Adipose tissue (tissue), 3 donors: Measurements from ENCODE around the gene WIPF1. TPM values are rescaled to one million over a fixed set of nuclear protein-coding genes. Genes with fewer than 3 reads are reported as not detected.

Experiments
- H3K27ac ChIP-seq: one replicate; pipeline ENCODE4 v1.5.1; 2013; ENCODE audit warnings: low read depth, low read length
- WGBS, 3 donors: extraction: QIAGEN DNeasy Blood & Tissue Kit; methylation state at CpG; one replicate each; pipeline ENCODE4 v1.1.7; 2013; 5-methylcytosine and 5-hydroxymethylcytosine counted together
- polyA plus RNA-seq, 3 donors: library from polyadenylated mRNA; stranded (reverse); fragments of 200-250 nt; gene quantifications; one replicate each; pipeline ENCODE4 v1.2.3, GENCODE V29; 2013
- donor health status: healthy with polysubstance abuse.
- donor health status: Bipolar disorder and iron deficiency.
- donor health status: healthy.

The WIPF1 gene
- polyA plus RNA-seq, 3 donors: 5.8 to 43.9 (median 20.4) TPM

DNA sequence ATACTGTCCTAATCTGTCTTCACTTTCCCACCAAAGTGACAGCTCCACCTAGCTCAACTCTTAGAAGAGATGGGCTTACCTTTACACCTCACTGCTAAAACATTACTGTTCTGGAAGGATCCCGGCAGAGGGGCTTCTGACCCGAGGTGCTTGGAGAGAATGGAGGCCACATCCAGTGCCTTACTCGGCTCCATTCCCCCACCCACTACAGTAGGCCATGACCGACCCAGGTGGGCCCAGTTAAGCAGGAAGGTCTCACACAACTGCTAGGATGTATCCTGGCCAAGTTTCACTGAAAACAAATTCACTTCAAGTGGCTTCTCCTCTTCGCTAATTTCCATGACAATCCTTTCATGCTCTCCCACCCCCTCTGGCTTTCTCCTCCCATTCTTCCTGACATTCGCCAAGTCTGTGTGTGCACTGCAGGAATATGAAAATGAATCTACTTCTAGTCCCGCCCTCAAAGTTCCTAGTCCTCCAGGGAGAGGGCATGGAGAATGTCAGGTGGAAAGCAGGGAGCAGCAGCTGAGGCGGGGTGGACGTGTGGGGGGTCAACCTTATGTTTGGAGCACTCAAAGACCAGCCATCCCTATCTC, 11.8 kb downstream of the WIPF1 start:
- no peak overlapping the region for H3K27ac ChIP-seq
- WGBS, 3 donors: 87 to 90% (median 87%) methylated on average over 9 of the region's 9 CpGs

DNA sequence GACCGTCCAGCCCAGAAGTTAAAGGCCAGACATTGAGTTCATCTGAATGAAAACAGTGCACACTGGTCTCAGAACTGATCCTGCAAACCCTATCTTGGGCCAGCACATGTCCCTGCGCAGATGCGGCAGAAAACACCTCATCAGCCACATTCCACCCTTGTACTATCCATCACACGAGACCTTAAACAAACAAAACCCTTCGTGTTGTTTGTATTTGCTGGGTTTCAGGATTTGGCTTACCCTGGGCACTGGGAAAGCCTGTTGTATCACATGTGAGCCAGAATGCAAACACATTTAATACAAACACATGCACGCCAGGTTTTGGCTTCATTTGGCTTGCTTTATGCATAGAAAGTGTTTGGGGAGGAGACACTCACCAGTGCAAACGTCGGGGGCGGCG, 12.5 kb downstream of the WIPF1 start:
- WGBS, 3 donors: 28 to 85% (median 80%) methylated on average over 10 of the region's 10 CpGs

DNA sequence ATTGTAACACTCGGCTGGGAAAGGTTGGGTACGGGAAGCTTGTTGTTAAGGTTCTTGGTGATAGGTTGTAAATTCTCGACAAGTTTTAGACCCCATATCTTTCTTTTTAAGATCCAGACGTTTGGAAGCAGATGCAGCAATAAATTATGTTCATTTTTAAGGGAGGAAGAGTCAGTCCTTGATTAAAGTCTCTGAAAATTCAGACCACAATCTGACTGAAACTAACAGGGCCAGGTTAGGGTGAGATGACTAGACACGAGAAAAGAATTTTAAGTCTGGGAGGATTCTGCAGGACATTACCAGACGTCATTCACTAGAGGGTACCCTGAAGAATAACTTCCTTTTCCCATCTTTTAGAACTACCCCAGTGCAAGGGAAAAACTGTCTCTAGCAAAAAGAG, 16.1 kb downstream of the WIPF1 start:
- no peak overlapping the region for H3K27ac ChIP-seq
- WGBS, 3 donors: 50 to 82% (median 52%) methylated on average over 6 of the region's 6 CpGs

More for the DNA sequence above, 12.5 kb downstream of the WIPF1 start:
- no peak overlapping the region for H3K27ac ChIP-seq

DNA sequence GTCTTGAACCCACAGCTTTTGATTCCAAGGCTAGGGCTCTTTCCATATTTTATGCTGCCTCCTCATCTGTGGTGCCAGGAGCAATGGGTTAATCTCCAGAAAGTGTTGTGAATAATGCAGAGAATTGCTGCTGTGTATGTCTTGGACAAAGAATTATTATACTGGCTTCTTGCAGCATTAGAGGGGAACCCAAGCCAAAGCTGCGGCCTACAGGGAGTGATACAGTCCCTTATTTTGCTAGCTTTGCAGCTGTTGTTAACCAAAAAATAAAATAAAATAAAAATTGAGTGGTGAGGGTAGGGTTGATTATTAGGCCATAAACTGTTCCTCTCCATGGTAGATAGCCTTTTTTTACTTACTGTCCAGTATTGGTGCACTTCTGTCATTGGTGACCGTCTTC, 16.7 kb downstream of the WIPF1 start:
- H3K27ac ChIP-seq: no peak overlapping the region
- WGBS, 3 donors: 69 to 92% (median 80%) methylated on average over 2 of the region's 2 CpGs

DNA sequence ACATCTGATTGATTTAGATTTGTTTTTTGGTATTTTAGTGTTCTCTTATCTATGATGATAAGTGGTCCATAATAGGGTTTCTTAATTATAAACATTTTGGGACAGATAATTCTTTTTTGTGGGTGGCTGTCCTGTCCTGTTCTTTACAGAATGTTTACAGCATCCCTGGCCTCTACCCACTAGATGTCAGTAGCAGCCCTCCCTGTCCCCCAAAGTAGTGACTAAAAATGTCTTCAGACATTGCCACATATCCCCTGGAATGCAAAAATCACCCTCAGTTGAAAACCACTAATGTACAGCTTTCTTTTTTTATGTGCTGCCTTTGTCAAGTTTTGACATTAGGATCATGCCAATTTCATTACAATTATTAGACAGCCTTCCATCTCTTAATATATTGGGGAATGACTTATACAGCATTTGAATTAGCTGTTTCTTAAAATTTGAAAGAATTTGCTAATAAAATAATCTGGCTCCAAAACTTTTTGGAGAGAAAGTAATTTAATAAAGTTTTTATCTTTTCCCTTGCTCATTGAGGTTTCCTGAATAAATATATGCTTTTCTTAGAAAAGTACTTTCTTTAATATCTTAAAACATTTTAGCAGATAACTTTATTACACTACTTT, 19.5 kb downstream of the WIPF1 start:
- no peak overlapping the region for H3K27ac ChIP-seq

DNA sequence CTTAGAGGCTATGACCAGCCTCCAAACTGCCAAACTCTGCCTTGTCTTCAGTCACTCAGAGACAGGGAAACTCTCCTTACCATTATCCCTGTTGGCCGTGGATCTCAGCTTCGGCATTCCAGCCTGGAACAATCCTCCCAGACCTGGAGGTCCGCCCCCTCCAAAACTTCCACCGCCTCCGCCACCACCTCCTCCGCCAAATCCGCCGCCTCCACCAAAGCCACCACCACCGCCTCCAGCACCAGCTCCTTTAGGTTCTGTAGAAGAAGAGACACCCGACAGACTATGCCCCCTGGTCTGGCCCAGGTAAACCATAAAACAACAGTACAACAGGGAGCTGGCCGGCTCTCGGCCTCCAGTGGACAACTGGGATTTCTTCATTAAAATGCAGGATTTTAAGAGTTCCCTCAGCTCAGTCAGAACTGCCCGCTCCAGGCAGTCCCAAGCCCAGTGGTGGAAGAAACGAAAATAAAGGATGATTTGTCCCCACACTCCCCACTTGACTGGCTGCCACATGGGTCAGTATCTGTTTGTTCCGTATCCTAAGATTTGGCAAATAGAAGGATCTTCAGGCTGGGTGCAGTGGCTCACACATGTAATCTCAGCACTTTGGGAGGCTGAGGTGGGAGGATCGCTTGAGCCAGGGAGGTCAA, 22.4 kb downstream of the WIPF1 start:
- no peak overlapping the region for H3K27ac ChIP-seq
- WGBS, 3 donors: 89 to 96% (median 90%) methylated on average over 16 of the region's 16 CpGs

DNA sequence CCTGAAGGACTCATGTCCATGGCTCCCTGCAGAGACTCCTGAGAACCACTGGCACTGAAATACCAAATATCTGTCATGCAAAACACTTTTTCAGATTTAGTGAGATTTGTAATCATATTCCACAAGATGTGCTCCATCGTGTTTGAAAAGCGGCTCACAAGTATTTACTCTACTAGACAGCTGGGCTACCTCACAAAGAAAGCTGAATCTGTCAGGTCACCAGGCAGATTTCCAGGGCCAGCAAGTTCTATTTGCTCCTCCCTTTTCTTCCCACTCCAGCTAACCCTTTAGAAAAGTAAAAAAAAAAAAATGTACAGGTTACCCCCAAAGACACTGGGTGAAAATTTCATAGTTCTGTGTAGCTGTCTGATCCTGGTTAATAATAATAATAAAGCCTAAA, 22.9 kb downstream of the WIPF1 start:
- 28 to 31% (median 29%) methylated on average over 2 of the region's 2 CpGs for WGBS, 3 donors
- H3K27ac ChIP-seq: no peak overlapping the region

DNA sequence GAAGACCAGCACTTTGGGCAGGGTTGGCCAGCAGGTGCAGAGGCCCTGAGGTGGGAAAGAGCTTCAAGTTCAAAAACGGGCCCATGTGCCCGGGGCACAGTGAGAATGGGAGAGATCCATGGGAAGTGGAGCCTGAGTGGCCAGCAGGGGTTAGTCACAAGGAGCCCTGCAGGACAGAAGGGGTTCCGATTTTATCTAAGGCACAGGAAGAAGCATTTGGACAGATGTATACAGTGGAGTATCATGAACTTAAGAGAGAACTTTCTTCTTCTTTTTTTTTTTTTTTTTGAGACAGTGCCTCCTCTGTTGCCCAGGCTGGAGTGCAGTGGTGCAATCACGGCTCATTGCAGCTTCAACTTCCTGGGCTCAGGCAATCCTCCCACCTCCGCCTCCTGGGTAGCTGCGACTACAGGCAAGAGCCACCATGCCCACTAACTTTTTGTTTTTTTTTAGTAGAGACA, 24.0 kb downstream of the WIPF1 start:
- H3K27ac ChIP-seq: peak overlapping the region; percentile 72
- 64 to 89% (median 80%) methylated on average over 6 of the region's 6 CpGs for WGBS, 3 donors

DNA sequence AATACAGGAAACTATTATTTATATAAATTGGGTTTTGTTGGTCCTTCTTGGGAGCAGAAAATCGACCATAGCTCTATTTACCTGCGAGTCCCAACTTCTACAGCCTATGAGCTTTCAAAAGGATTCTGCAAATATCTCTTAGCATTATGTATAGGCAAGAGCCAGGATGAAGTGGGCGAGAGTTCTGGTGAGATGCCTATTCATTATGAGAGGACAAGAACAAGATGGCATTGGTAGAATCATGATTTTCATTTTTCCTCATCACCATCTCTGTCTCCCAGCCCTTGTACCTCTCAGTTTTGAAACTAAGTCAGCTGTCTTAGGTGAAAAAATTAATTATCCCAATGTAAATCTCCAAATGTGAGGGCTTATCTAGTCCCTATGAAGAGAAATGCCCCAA, 25.0 kb downstream of the WIPF1 start:
- WGBS, 3 donors: 82 to 86% (median 85%) methylated on average over 3 of the region's 3 CpGs

DNA sequence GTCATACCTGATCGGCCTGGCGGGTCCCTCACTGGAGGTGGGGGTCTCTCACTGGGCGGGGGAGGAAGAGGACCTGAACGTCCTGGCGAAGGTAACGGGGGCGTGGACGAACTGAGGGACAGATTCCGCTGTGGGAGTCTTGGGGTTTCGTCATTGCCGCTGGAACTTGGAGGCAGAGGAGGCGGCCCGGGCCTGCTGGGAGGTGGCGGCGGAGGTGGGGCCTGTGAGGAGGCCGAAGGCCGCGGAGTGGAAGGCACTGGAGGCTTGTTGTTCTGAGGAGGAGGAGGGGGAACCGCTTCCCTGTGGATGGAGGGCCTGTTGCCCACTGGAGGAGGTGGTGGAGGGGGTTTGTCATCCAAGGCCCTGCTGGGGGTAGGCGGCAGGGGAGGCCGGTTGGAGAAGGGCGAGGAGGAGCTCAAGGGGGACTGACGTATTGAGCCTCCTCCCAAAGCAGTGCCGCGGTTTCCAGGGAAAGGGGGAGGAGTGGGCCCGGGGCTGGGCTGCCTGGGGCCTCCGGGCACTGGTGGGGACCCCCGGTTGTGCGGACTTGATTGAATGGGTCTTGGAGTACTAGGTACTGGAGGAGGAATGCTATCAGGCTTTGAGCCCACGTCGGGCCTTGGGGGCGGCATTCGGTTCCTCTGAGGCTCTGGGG, 25.8 kb downstream of the WIPF1 start:
- H3K27ac ChIP-seq: no peak overlapping the region
- 91 to 93% (median 92%) methylated on average over 33 of the region's 33 CpGs for WGBS, 3 donors

More for the DNA sequence above, 25.0 kb downstream of the WIPF1 start:
- H3K27ac ChIP-seq: no peak overlapping the region

DNA sequence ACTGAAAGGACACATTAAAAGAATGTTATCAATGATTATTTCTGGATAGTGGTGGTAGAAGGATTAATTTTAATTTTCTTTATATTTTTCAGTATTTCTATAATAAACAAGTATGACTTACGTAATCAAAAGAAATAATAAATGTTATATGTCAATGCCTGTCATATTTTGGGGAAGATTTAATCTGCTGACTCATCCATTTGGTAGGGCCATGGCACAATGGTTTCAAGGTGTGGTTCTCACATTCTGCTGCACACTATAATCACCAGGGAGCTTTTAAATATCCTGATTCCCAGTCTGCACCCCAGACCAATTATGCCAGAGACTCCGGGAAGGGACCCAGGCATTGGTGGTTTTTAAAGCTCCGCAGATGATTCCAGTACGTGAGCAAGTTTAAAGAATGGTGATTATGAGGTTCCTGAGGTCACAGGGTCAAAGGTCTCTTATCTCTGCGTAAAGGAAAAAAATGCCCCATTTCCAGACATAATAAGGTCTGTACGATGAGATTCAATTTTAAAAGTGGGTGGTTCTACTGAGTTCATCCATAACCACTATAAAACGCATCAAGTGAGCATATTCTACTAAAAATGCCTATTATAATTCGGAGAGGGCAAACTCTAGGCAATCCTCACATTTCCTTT, 27.2 kb downstream of the WIPF1 start:
- no peak overlapping the region for H3K27ac ChIP-seq
- WGBS, 3 donors: 86 to 94% (median 94%) methylated on average over 8 of the region's 8 CpGs

DNA sequence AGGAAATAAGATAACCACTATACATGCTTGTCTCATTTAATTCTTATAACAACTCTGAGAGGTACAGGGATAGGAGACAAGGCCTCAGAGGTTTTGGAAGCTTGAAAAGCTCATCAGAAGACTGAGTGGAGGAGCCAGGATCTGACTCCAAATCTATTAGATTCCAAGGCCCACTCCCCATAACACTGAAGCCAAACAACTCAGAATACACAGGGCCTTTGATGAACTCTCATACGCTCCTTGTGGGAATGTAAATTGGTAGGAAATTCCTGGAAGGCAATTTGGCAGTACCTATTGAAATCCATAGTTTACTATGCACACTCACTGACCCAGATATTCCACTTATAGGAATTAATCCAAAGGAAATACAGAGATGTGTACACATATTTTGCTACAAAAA, 27.9 kb downstream of the WIPF1 start:
- 0 to 91% (median 0%) methylated on average over 1 of the region's 1 CpG for WGBS, 3 donors
- H3K27ac ChIP-seq: no peak overlapping the region

DNA sequence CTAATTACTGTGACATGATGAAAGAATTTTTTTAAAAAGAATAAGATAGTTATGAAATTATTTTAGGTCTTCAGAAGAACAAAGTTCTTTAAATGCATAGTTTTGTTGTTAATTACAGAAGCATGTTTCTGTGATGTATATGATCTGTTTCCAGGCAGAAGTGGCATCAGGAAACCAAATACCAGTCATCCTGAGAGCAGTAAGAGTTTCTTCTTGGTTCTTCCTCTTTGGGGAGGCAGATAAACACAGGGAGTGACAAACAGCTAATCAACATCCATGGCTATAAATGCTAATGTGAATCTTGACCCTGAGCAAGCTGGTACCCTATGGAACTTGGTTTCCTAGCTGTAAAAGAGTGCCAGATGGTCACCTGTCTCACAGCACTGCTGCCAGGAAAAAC, 29.2 kb downstream of the WIPF1 start:
- no peak overlapping the region for H3K27ac ChIP-seq

DNA sequence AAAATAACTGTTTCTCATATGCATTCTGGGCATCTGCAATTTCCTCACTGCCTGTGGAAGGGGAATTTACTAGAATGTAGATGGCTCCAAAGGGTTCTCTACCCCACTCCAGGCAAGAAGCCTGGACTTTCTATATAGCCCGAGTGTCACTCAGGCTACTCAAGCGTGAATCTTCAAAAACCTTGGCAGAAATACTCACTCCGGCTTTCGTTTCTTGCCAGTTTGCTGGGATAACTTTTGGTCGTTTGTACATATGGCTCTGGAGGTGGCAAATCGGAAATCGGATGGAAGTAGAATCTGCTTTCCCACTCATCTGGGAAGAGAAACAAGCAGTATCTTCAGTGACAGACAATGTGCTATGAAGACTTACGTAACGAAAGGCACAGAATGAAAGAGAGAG, 30.7 kb downstream of the WIPF1 start:
- H3K27ac ChIP-seq: no peak overlapping the region
- 91 to 95% (median 95%) methylated on average over 9 of the region's 9 CpGs for WGBS, 3 donors

DNA sequence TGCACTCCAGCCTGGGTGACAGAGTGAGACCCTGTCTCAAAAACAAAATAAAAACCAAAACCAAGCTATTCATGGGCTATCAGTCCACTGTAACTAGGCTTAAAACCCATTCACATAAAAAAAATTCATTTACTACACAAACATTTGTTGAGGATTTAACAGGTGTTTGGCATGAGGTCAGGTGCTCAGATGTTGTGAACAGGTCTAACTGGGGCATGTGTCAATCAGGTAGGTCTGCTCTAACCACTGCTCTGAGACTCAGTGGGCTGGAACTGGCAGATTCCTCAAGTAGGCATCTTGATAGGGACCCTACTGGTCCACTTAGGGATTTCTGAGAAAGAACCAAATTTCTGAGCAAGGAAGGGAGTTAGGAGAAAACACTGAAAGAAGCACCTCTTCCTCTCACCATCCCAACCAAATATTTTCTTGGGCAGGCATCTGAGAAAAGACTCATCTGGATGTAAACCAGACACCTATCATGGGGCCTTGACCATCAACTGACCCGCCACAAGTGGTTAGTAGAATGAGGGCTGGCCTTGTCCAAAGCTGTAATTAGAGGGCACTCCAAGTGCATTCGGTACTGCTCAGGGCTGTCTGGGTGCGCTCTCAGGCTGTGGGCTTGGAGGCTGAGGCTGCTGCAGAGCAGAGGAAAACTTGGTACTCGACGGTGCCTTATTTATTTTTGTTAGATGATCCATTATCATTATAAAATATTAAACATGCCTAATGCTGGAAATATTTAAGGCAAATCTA, 33.9 kb downstream of the WIPF1 start:
- H3K27ac ChIP-seq: no peak overlapping the region
- 61 to 99% (median 98%) methylated on average over 5 of the region's 5 CpGs for WGBS, 3 donors

DNA sequence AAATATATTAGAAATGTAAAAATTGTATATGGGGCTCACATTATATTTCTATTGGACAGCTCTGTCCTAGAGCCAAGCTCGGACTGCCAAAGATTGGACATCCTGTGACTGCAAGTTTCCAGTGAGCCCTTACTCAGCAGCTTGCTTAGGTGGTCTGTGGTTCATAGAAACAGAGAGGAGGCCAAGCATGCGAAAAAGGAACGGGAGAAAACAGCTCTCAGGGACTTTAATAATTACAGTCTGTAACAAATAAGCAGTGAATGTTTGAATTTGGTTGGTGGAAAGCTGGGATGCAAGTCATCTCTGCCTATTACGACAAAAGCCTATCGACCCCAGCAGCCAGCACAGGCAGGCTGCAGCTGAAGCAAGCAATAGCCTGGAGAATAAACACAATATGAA, 35.6 kb downstream of the WIPF1 start:
- 54 to 76% (median 64%) methylated on average over 5 of the region's 5 CpGs for whole genome bisulfite sequencing, 3 donors
- no peak overlapping the region for H3K27ac ChIP-seq

DNA sequence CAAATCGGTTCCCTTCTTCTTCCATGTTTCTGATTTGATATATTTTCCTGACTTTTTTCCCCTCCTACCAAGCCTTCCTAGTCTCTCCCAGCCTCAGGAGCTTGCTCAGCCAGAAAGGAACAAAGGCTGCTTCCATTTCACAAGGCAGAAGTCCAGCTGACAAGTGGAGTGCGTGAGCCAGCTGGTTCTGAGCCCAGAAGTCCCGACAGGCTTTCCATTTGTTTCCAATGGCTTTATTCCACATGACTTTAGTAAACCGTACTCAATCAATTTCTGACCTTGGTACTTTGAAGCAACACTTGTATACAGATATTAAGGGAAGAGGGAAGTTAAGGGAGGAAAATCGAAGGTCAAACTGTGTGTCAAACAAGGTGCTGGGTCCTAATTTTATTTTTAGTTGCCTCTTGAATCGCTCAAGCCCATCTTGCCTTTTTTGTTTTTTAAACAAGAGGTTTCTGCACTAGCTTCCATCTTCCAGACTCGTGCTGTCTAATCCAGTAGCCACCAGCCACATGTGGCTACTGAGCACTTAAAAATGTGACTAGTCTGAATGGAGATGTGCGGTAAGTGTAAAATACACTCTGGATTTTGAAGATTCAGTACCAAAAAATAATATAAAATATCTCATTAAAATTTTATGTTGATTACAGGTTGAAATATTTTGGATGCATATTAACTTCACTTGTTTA, 36.2 kb downstream of the WIPF1 start:
- WGBS, 3 donors: 14 to 47% (median 45%) methylated on average over 8 of the region's 8 CpGs
- no peak overlapping the region for H3K27ac ChIP-seq

DNA sequence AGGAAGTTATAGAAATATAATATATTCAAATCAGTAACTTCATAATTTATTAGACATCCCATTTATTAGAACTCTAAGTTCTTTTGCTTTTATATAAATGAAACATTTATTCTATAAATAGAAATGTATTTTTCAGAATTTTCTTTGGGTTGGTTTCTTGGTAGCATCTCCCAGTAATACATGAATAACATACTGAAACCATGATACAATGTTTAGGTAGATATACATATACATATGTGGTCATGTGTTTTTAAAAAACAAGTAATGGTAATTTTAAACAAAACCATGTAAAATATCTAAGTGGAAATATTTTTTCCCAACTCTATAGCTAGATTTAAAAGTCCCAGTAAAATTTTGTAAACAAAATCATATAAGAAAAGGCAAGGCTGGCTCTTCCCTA, 36.9 kb downstream of the WIPF1 start:
- no peak overlapping the region for H3K27ac ChIP-seq
